Liver (tissue), 9 donors: ENCODE results near the gene ZNF652. TPM values are rescaled to one million over a fixed set of nuclear protein-coding genes. Genes with fewer than 3 reads are reported as not detected.

Experiments used
- DNase-seq: peaks from one replicate; pipeline ENCODE4 v3.0.0-alpha.2; 2017; ENCODE audit warnings: low spot score
- H3K27ac ChIP-seq, 2 donors: one replicate each; pipeline ENCODE4 v1.7.0; 2013; ENCODE audit warnings: inconsistent platforms in 2 of 2, low read length in 2 of 2, control low read depth in 1 of 2, low read depth in 1 of 2, mild to moderate bottlenecking in 1 of 2
- H3K27me3 ChIP-seq, 4 donors: one replicate each; pipeline versions ENCODE4 v1.6.1 to v1.7.0; 2013; ENCODE audit warnings: low read length in 3 of 4, inconsistent platforms in 1 of 4, mild to moderate bottlenecking in 1 of 4, moderate library complexity in 1 of 4; ENCODE audit not compliant: control insufficient read depth in 4 of 4, insufficient read depth in 4 of 4
- H3K36me3 ChIP-seq, 4 donors: one replicate each; pipeline versions ENCODE4 v1.6.1 to v1.7.0; 2013; ENCODE audit warnings: low read length in 3 of 4, mild to moderate bottlenecking in 3 of 4, low read depth in 1 of 4, moderate library complexity in 1 of 4; ENCODE audit not compliant: control insufficient read depth in 4 of 4, insufficient read depth in 3 of 4
- H3K4me1 ChIP-seq, 4 donors: one replicate each; pipeline versions ENCODE4 v1.6.1 to v1.7.0; 2013; ENCODE audit warnings: low read length in 3 of 4, mild to moderate bottlenecking in 3 of 4, moderate library complexity in 1 of 4; ENCODE audit not compliant: control insufficient read depth in 4 of 4, insufficient read depth in 4 of 4
- H3K4me3 ChIP-seq, 3 donors: one replicate each; pipeline versions ENCODE4 v1.6.1 to v1.7.0; 2013; ENCODE audit warnings: low read length in 3 of 3, control low read depth in 1 of 3, low read depth in 1 of 3, mild to moderate bottlenecking in 1 of 3
- H3K9ac ChIP-seq, 2 donors: one replicate each; pipeline ENCODE4 v1.7.0; 2013; ENCODE audit warnings: low read length in 2 of 2, mild to moderate bottlenecking in 2 of 2, moderate library complexity in 2 of 2, control low read depth in 1 of 2, low read depth in 1 of 2
- H3K9me3 ChIP-seq, 4 donors: one replicate each; pipeline versions ENCODE4 v1.6.1 to v1.7.0; 2013; ENCODE audit warnings: low read length in 3 of 4; ENCODE audit not compliant: control insufficient read depth in 4 of 4
- ATF3 ChIP-seq: IDR thresholded peaks from 2 replicates; pipeline ENCODE4 v1.6.1; 2016; ENCODE audit warnings: antibody characterized with exemption
- CTCF ChIP-seq: fragments of 150-350 bp; IDR thresholded peaks from 2 replicates; pipeline ENCODE4 v1.5.1; 2017; ENCODE audit warnings: improper control_type of control experiment, low read depth, low read length; ENCODE audit not compliant: missing input control
- EGR1 ChIP-seq, 2 donors: IDR thresholded peaks; 2 replicates each; pipeline ENCODE4 v1.6.1; 2016 to 2018; ENCODE audit warnings: antibody characterized with exemption in 2 of 2, low read depth in 2 of 2
- FOXA1 ChIP-seq: IDR thresholded peaks from 2 replicates; pipeline ENCODE4 v1.6.1; 2016; ENCODE audit warnings: antibody characterized with exemption
- FOXA2 ChIP-seq: IDR thresholded peaks from 2 replicates; pipeline ENCODE4 v1.6.1; 2016; ENCODE audit warnings: antibody characterized with exemption
- GABPA ChIP-seq, 2 donors: IDR thresholded peaks in 1 of 2; conservative IDR thresholded peaks in 1 of 2; 2 replicates each; pipeline ENCODE4 v1.6.1; 2016; ENCODE audit warnings: antibody characterized with exemption in 2 of 2, mild to moderate bottlenecking in 1 of 2, moderate library complexity in 1 of 2
- HNF4G ChIP-seq: IDR thresholded peaks from 2 replicates; pipeline ENCODE4 v1.6.1; 2016; ENCODE audit warnings: antibody characterized with exemption
- MAX ChIP-seq: IDR thresholded peaks from 2 replicates; pipeline ENCODE4 v1.6.1; 2016; ENCODE audit warnings: antibody characterized with exemption
- NR2F2 ChIP-seq: IDR thresholded peaks from 2 replicates; pipeline ENCODE4 v1.6.1; 2016; ENCODE audit warnings: antibody characterized with exemption
- RAD21 ChIP-seq, 2 donors: IDR thresholded peaks; 2 replicates each; pipeline ENCODE4 v1.6.1; 2016; ENCODE audit warnings: antibody characterized with exemption in 2 of 2, mild to moderate bottlenecking in 2 of 2
- REST ChIP-seq: IDR thresholded peaks from 2 replicates; pipeline ENCODE4 v1.6.1; 2016; ENCODE audit warnings: antibody characterized with exemption, mild to moderate bottlenecking
- RXRA ChIP-seq, 2 donors: IDR thresholded peaks; 2 replicates each; pipeline ENCODE4 v1.6.1; 2017 to 2018; ENCODE audit warnings: antibody characterized with exemption in 2 of 2, mild to moderate bottlenecking in 1 of 2
- SP1 ChIP-seq: IDR thresholded peaks from 2 replicates; pipeline ENCODE4 v1.6.1; 2018; ENCODE audit warnings: antibody characterized with exemption, mild to moderate bottlenecking
- TAF1 ChIP-seq: conservative IDR thresholded peaks from 2 replicates; pipeline ENCODE4 v1.6.1; 2016; ENCODE audit warnings: antibody characterized with exemption, mild to moderate bottlenecking
- YY1 ChIP-seq: IDR thresholded peaks from 2 replicates; pipeline ENCODE4 v1.6.1; 2016; ENCODE audit warnings: antibody characterized with exemption, mild to moderate bottlenecking
- WGBS: extraction: QIAGEN DNeasy Blood & Tissue Kit; methylation state at CpG from one replicate; pipeline ENCODE4 v1.1.7; 2013; 5-methylcytosine and 5-hydroxymethylcytosine counted together
- polyA plus RNA-seq, 2 donors: library from polyadenylated mRNA; stranded (reverse) in 1 of 2; unstranded in 1 of 2; fragments of 200-250 nt in 1 of 2; fragments of >200 nt in 1 of 2; fragmentation: Nextera tagmentation in 1 of 2; extraction: Ambion mirVana in 1 of 2; gene quantifications; one replicate each; pipeline versions ENCODE4 v1.2.1 to v1.2.3, GENCODE V29; 2013 to 2015
- total RNA-seq, 2 donors: library from RNA; depleted of rRNA; stranded (reverse); fragments of >200 nt; gene quantifications; one replicate each; pipeline ENCODE4 v1.2.3, GENCODE V29; 2014
- TF ChIP-seq, protein P1 (sequence below): IDR thresholded peaks from 2 replicates; pipeline ENCODE4 v1.6.1; 2016; ENCODE audit warnings: antibody characterized with exemption
- donor health status: healthy.
- donor health status: healthy.
- donor health status: healthy.
- donor health status: healthy.
- donor health status: healthy.

ZNF652 gene
- total and polyA plus RNA-seq, 4 donors = 5.3 to 23.1 (median 17.5) TPM

DNA sequence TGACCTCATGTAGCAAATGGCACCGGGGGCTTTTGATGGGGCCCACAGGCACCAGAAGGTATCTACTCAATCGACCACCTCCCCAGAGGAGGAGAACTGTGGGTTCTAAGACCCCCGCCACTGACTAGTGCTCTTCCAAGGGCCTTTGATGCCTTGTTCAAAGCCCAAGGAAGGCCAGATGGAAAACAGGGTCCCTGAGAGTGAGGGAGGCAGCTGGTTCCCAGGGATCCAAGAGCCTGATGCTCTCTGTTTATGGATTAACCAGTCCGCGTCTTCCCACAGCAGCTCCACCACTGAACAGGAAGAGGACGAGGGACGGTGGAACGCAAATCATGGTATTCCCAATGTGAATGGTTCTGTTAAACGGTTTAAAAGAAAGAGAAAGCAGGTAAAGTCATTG lies 45.0 kb upstream of the ZNF652 start:
- Histone ChIP-seq H3K4me3 (no peak overlapping the region), H3K27me3 (no peaks in the 10 kb centered on the region), H3K9me3 (no peaks in the 10 kb centered on the region), H3K36me3 (peaks cover 19 to 79% (median 66%) of the 10 kb centered on the region in 4 donors), H3K4me1 (no peaks in the 10 kb centered on the region), H3K27ac (no peak overlapping the region), H3K9ac (no peak overlapping the region)
- 96% methylated on average over 9 of the region's 9 CpGs for WGBS
- TF ChIP-seq HNF4G = no peak
- no peak for TF ChIP-seq FOXA2
- no peak for TF ChIP-seq REST
- DNase-seq = no peak

- no peak for DNase-seq
- no peaks in the 10 kb centered on the region for H3K27me3 ChIP-seq
- no peaks in the 10 kb centered on the region for H3K9me3 ChIP-seq
- H3K9ac ChIP-seq = no peak overlapping the region
- H3K36me3 ChIP-seq = peaks cover 19 to 74% (median 62%) of the 10 kb centered on the region in 4 donors
- no peaks in the 10 kb centered on the region for H3K4me1 ChIP-seq
- TF ChIP-seq TAF1 = no peak
- TF ChIP-seq FOXA1 = no peak
- no peak for TF ChIP-seq GABPA (IDR thresholded peaks at IDR 0.05 in 1 of 2, conservative IDR thresholded peaks at IDR 0.05 in 1 of 2)
- TF ChIP-seq EGR1 (IDR thresholded peaks at IDR 0.05; ENCODE audit: low read depth in 2 of 2) = no peak
- TF ChIP-seq SP1 = no peak
- TF ChIP-seq YY1 = no peak
- no peak for TF ChIP-seq NR2F2
- 96% methylated on average over 9 of the region's 9 CpGs for WGBS
- H3K27ac ChIP-seq = no peak overlapping the region
- no peak overlapping the region for H3K4me3 ChIP-seq
Observed at GRCh38 chr17:49406421-49407061, 44.5 kb upstream of the ZNF652 start.

GRCh38 chr17:49404906-49405305 lies 42.9 kb upstream of the ZNF652 start:
- H3K9me3 ChIP-seq = no peaks in the 10 kb centered on the region
- H3K36me3 ChIP-seq = peaks cover 19 to 60% (median 50%) of the 10 kb centered on the region in 4 donors
- no peak overlapping the region for H3K9ac ChIP-seq
- WGBS = 97% methylated on average over 14 of the region's 14 CpGs
- DNase-seq = no peak
- H3K4me1 ChIP-seq = no peaks in the 10 kb centered on the region
- TF ChIP-seq TAF1 (no peak), NR2F2 (no peak), YY1 (no peak), RAD21 (IDR thresholded peaks at IDR 0.05) (no peak), MAX (no peak), RXRA (IDR thresholded peaks at IDR 0.05) (no peak), ATF3 (no peak), SP1 (no peak), CTCF (no peak), EGR1 (IDR thresholded peaks at IDR 0.05; ENCODE audit: low read depth in 2 of 2) (no peak), GABPA (IDR thresholded peaks at IDR 0.05 in 1 of 2, conservative IDR thresholded peaks at IDR 0.05 in 1 of 2) (no peak)
- TF ChIP-seq, protein P1, sequence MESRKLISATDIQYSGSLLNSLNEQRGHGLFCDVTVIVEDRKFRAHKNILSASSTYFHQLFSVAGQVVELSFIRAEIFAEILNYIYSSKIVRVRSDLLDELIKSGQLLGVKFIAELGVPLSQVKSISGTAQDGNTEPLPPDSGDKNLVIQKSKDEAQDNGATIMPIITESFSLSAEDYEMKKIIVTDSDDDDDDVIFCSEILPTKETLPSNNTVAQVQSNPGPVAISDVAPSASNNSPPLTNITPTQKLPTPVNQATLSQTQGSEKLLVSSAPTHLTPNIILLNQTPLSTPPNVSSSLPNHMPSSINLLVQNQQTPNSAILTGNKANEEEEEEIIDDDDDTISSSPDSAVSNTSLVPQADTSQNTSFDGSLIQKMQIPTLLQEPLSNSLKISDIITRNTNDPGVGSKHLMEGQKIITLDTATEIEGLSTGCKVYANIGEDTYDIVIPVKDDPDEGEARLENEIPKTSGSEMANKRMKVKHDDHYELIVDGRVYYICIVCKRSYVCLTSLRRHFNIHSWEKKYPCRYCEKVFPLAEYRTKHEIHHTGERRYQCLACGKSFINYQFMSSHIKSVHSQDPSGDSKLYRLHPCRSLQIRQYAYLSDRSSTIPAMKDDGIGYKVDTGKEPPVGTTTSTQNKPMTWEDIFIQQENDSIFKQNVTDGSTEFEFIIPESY = no peak
- no peak overlapping the region for H3K27ac ChIP-seq
- no peak overlapping the region for H3K4me3 ChIP-seq
- no peaks in the 10 kb centered on the region for H3K27me3 ChIP-seq
